GM18873 (cell line): Measurements from ENCODE around the gene DPH2.

ENCODE experiments used
- ATAC-seq: cut with Tn5 transposase; IDR thresholded peaks from one replicate; pipeline ENCODE4 v1.9.1; 2021; ENCODE audit warnings: mild to moderate bottlenecking, moderate library complexity, moderate number of reproducible peaks; ENCODE audit not compliant: unreplicated experiment, low FRiP score

DPH2 gene

GRCh38 chr1:43942411-43942810 is 27.4 kb upstream of the DPH2 start:
- no peak for ATAC-seq

GRCh38 chr1:43944860-43945259 is 24.9 kb upstream of the DPH2 start:
- ATAC-seq = no peak

- ATAC-seq = no peak
Observed at GRCh38 chr1:43945674-43946235, 24.1 kb upstream of the DPH2 start.

- ATAC-seq = peak; percentile 83
Observed at GRCh38 chr1:43946236-43947060, 23.4 kb upstream of the DPH2 start, which contains the start of gene IPO13. Gene IPO13, plus strand, starts transcription at chr1:43946950. Its CDS starts 651 bp downstream, at chr1:43947601.

- ATAC-seq = peak; percentile 20
Observed at GRCh38 chr1:43947061-43947873, 22.5 kb upstream of the DPH2 start.

GRCh38 chr1:43947874-43948437 is 21.9 kb upstream of the DPH2 start:
- ATAC-seq = no peak

- ATAC-seq = no peak
Observed at GRCh38 chr1:43949678-43950077, 20.1 kb upstream of the DPH2 start.

GRCh38 chr1:43951021-43951985 is 18.5 kb upstream of the DPH2 start:
- no peak for ATAC-seq

GRCh38 chr1:43952731-43953346 is 17.0 kb upstream of the DPH2 start:
- no peak for ATAC-seq

- no peak for ATAC-seq
Observed at GRCh38 chr1:43953361-43953760, 16.4 kb upstream of the DPH2 start.

GRCh38 chr1:43954036-43954435 is 15.8 kb upstream of the DPH2 start:
- no peak for ATAC-seq

GRCh38 chr1:43956234-43956633 is 13.6 kb upstream of the DPH2 start:
- no peak for ATAC-seq

- ATAC-seq = no peak
Observed at GRCh38 chr1:43957407-43958040, 12.3 kb upstream of the DPH2 start.

GRCh38 chr1:43958351-43959255 is 11.2 kb upstream of the DPH2 start:
- no peak for ATAC-seq

- ATAC-seq = no peak
Observed at GRCh38 chr1:43960798-43961197, 9.0 kb upstream of the DPH2 start.

- no peak for ATAC-seq
Observed at GRCh38 chr1:43961692-43962091, 8.1 kb upstream of the DPH2 start.

GRCh38 chr1:43962324-43962723 is 7.5 kb upstream of the DPH2 start:
- no peak for ATAC-seq

- no peak for ATAC-seq
Observed at GRCh38 chr1:43963006-43963405, 6.8 kb upstream of the DPH2 start.
